Transverse colon (tissue), 4 donors: ENCODE data around the gene PLXNB2. TPM values are rescaled to one million over a fixed set of nuclear protein-coding genes. Genes with fewer than 3 reads are reported as not detected.

ENCODE experiments used
- DNase-seq: peaks from one replicate; pipeline ENCODE4 v3.0.0-alpha.2; 2019
- H3K27ac ChIP-seq, 4 donors: fragments of 200-600 bp; sonication (generic); 2 replicates each; pipeline ENCODE4 v1.5.1; 2016 to 2018; ENCODE audit warnings: inconsistent platforms in 4 of 4
- H3K27me3 ChIP-seq: fragments of 200-600 bp; sonication (generic); 2 replicates; pipeline ENCODE4 v1.5.1; 2017; ENCODE audit warnings: inconsistent platforms
- H3K36me3 ChIP-seq, 4 donors: fragments of 200-600 bp; sonication (generic); 2 replicates each; pipeline ENCODE4 v1.5.1; 2017 to 2019; ENCODE audit warnings: inconsistent platforms in 4 of 4
- H3K4me1 ChIP-seq, 4 donors: fragments of 200-600 bp; sonication (generic); 2 replicates each; pipeline ENCODE4 v1.5.1; 2017 to 2020; ENCODE audit warnings: inconsistent platforms in 4 of 4
- H3K4me3 ChIP-seq, 4 donors: fragments of 200-600 bp; sonication (generic); 1 replicate in 1 of 4; 2 replicates in 3 of 4; pipeline versions ENCODE4 v1.5.1 to v1.6.1; 2017 to 2019; ENCODE audit warnings: inconsistent platforms in 4 of 4
- H3K9me3 ChIP-seq, 2 donors: fragments of 200-600 bp; sonication (generic); 2 replicates each; pipeline ENCODE4 v1.5.1; 2017 to 2019; ENCODE audit warnings: inconsistent platforms in 2 of 2
- CTCF ChIP-seq, 5 experiments: fragments of 200-600 bp in 3 of 5; fragments of 450-650 bp in 2 of 5; sonication (generic) in 3 of 5; IDR thresholded peaks; 1 replicate in 2 of 5; 2 replicates in 3 of 5; pipeline ENCODE4 v1.5.1; 2016 to 2017; ENCODE audit warnings: antibody characterized with exemption in 5 of 5, inconsistent platforms in 3 of 5, mild to moderate bottlenecking in 2 of 5, moderate library complexity in 1 of 5
- EP300 ChIP-seq: sonication (generic); formaldehyde crosslinking; IDR thresholded peaks from one replicate; pipeline ENCODE4 v1.6.1; 2017; ENCODE audit warnings: antibody characterized with exemption, low read depth
- POLR2A ChIP-seq: fragments of 450-650 bp; IDR thresholded peaks from one replicate; pipeline ENCODE4 v1.6.1; 2016; ENCODE audit warnings: antibody characterized with exemption, mild to moderate bottlenecking, moderate library complexity
- POLR2AphosphoS5 ChIP-seq, 3 donors: sonication (generic); formaldehyde crosslinking; IDR thresholded peaks; one replicate each; pipeline ENCODE4 v1.6.1; 2016; ENCODE audit warnings: antibody characterized with exemption in 3 of 3
- WGBS, 2 donors: methylation state at CpG; one replicate each; pipeline ENCODE4 v1.1.5; 2018; ENCODE audit warnings: low coverage in 1 of 2; 5-methylcytosine and 5-hydroxymethylcytosine counted together
- in situ Hi-C, 4 donors: fragments of 200-750 bp; cut with MboI; loops; one replicate each; pipeline versions ENCODE4 v1.15.0 to v1.15.1; 2017; ENCODE audit warnings: low sequenced_read_pairs in 3 of 4, low pct_ligation_motif_present in 1 of 4, low pct_unique_long_range_greater_than_20kb in 1 of 4
- intact Hi-C: fragments of 100-400 bp; cut with DNase I; formaldehyde crosslinking; loops from one replicate; pipeline ENCODE4 v1.15.1; 2023; ENCODE audit warnings: low total_unique reads
- total RNA-seq, 4 donors: library from RNA; depleted of rRNA; stranded (reverse); fragments of >200 nt; gene quantifications; one replicate each; pipeline ENCODE4 v1.1.0, GENCODE V29; 2016

Gene PLXNB2
- total RNA-seq, 4 donors from 2014 or later = 305 to 880 (median 460) TPM

- H3K9me3 ChIP-seq = no peaks in the 10 kb centered on the region
- H3K4me3 ChIP-seq = no peak overlapping the region
- WGBS, 2 donors = 65 to 100% methylated on average over 1 to 24 of the region's 24 CpGs
- no peaks in the 10 kb centered on the region for H3K36me3 ChIP-seq
- in situ Hi-C loops (loop anchor here in 2 of 4 donors (10.0 kb wide), 1 partner anchor 66 kb away; the partner anchor contains the start of gene DENND6B (in 2 of the 2)), intact Hi-C loops (loop anchor here (10.0 kb wide), 1 partner anchor 216 kb away; the partner anchor contains the start of gene SBF1)
- no peak overlapping the region for H3K27ac ChIP-seq
- peaks cover 64% of the 10 kb centered on the region for H3K27me3 ChIP-seq
- peaks cover 0 to 17% (median 11%) of the 10 kb centered on the region in 4 donors for H3K4me1 ChIP-seq
- TF ChIP-seq EP300 = no peak
- TF ChIP-seq POLR2AphosphoS5 (IDR thresholded peaks at IDR 0.05) = no peak
- no peak for TF ChIP-seq CTCF (IDR thresholded peaks at IDR 0.05)
- TF ChIP-seq POLR2A = no peak
- no peak for DNase-seq
These were observed 48.8 kb downstream of the PLXNB2 start for GRCh38 chr22:50258361-50259292.

DNA sequence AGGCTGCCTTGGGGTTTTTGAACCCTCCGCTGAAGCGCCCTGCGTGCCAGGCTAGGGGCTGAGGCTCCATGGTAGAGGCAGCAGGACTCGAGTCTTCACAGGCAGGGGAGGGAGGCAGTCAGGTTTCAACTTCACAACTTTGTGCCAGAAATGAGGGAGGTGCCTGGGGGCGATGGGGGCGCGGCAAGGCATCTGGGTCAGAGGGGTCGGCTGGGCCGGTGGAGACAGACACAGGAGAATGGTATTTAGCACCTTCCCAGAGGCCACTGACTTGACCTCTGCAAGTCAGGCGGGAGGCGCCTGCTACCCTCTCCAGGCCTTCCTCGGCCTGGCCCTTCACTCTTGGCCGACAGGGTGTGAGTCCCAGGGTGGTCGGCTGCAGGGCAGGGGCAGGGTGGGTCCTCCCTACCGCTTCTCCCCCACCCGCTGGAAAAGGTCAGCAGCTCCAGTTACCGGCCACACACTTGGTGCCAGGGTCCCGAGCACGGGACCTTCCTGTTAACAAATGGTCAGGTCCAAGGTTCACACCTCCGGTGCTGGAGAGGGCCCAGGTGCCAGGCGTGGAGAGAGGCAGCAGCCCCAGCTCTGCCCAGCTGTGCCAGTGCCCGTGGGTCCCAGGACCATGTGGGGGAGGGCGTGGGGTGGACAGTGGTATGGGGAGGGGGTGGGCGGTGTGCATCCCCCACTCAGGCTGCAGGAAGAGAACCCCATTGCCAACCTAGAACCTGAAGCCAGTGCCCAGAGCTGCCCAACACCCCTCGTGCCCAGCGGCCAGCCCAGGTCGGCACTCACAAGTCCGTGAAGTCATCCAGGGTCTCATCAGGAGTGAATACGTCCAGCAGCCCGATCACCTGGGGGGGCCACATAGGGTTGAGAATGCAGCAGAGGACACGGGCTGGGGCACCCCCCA lies 49.7 kb downstream of the PLXNB2 start:
- peaks cover 0 to 17% (median 11%) of the 10 kb centered on the region in 4 donors for H3K4me1 ChIP-seq
- H3K4me3 ChIP-seq = no peak overlapping the region
- TF ChIP-seq EP300 (no peak), POLR2AphosphoS5 (IDR thresholded peaks at IDR 0.05) (no peak), POLR2A (no peak), CTCF (IDR thresholded peaks at IDR 0.05) (no peak)
- intact Hi-C loops (loop anchor here (10.0 kb wide), 1 partner anchor 217 kb away; the partner anchor contains the start of gene SBF1), in situ Hi-C loops (loop anchor here in 2 of 4 donors (10.0 kb wide), 1 partner anchor 67 kb away; the partner anchor contains the start of gene DENND6B (in 2 of the 2))
- 64% methylated on average over 30 of the region's 31 CpGs; no CpG with 5 or more reads in 1 of the 2 donors for WGBS, 2 donors
- DNase-seq = no peak
- H3K27me3 ChIP-seq = peaks cover 55% of the 10 kb centered on the region
- H3K36me3 ChIP-seq = no peaks in the 10 kb centered on the region
- H3K27ac ChIP-seq = no peak overlapping the region
- H3K9me3 ChIP-seq = no peaks in the 10 kb centered on the region

DNA sequence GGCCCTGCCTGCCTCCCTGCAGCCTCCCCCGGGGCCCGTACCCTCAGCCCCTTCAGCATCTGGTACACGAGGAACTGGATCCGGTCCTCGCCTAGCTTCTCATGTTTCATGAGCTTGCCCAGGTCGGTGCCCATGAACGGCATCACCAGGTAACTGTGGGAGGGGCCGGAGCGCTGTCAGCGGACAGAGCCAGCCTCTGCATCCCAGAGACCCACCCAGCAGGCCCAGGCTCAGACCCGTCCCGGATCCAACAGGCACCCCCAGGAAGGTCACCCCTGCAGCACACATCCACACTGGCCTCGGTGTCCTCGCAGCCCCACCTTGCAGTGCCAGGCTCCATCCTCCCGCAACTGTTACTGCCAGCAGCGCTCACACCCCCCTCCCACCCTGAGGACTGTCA lies 50.4 kb downstream of the PLXNB2 start:
- H3K9me3 ChIP-seq = no peaks in the 10 kb centered on the region
- peaks cover 48% of the 10 kb centered on the region for H3K27me3 ChIP-seq
- H3K4me1 ChIP-seq = peaks cover 0 to 14% (median 11%) of the 10 kb centered on the region in 4 donors
- H3K4me3 ChIP-seq = no peak overlapping the region
- no peaks in the 10 kb centered on the region for H3K36me3 ChIP-seq
- TF ChIP-seq POLR2A (no peak), CTCF (IDR thresholded peaks at IDR 0.05) (no peak), EP300 (no peak), POLR2AphosphoS5 (IDR thresholded peaks at IDR 0.05) (no peak)
- no peak overlapping the region for H3K27ac ChIP-seq
- 64% methylated on average over 13 of the region's 16 CpGs; no CpG with 5 or more reads in 1 of the 2 donors for WGBS, 2 donors
- in situ Hi-C loops = loop anchor here in 2 of 4 donors (10.0 kb wide), 1 partner anchor 68 kb away; the partner anchor contains the start of gene DENND6B (in 2 of the 2)
- intact Hi-C loops = loop anchor here (10.0 kb wide), 1 partner anchor 218 kb away; the partner anchor contains the start of gene SBF1
- no peak for DNase-seq
